Karpas-422 (cell line): ENCODE results near the gene TCFL5. TPM values are rescaled to one million over a fixed set of nuclear protein-coding genes. Genes with fewer than 3 reads are reported as not detected.

ENCODE experiments used
- DNase-seq: peaks from one replicate; pipeline ENCODE4 v3.0.0-alpha.2; 2015
- H2AFZ ChIP-seq: fragments of 200-600 bp; sonication (generic); 2 replicates; pipeline ENCODE4 v1.6.1; 2014; ENCODE audit warnings: antibody characterized with exemption, low read length, mixed read lengths
- H3K27ac ChIP-seq: fragments of 200-600 bp; sonication (generic); 2 replicates; pipeline ENCODE4 v1.5.1; 2014; ENCODE audit warnings: mild to moderate bottlenecking, low read length, moderate library complexity
- H3K27me3 ChIP-seq: fragments of 200-600 bp; sonication (generic); 2 replicates; pipeline ENCODE4 v1.6.1; 2014; ENCODE audit warnings: low read length, mixed read lengths
- H3K36me3 ChIP-seq: fragments of 200-600 bp; sonication (generic); 2 replicates; pipeline ENCODE4 v1.6.1; 2014; ENCODE audit warnings: low read length, mixed read lengths; ENCODE audit not compliant: insufficient read depth
- H3K4me1 ChIP-seq: fragments of 200-600 bp; sonication (generic); 2 replicates; pipeline ENCODE4 v1.6.1; 2014; ENCODE audit warnings: mild to moderate bottlenecking, low read length, mixed read lengths
- H3K4me2 ChIP-seq: fragments of 200-600 bp; sonication (generic); 2 replicates; pipeline ENCODE4 v1.6.1; 2014; ENCODE audit warnings: low read length, low read depth, mild to moderate bottlenecking; ENCODE audit not compliant: poor library complexity, severe bottlenecking
- H3K4me3 ChIP-seq: fragments of 200-600 bp; sonication (generic); 2 replicates; pipeline ENCODE4 v1.5.1; 2014; ENCODE audit warnings: mild to moderate bottlenecking, antibody characterized with exemption, low read length, mixed read lengths
- H3K79me2 ChIP-seq: fragments of 200-600 bp; sonication (generic); 2 replicates; pipeline ENCODE4 v1.6.1; 2014; ENCODE audit warnings: mild to moderate bottlenecking, low read length, mixed read lengths
- H3K9ac ChIP-seq: fragments of 200-600 bp; sonication (generic); 2 replicates; pipeline ENCODE4 v1.6.0; 2014; ENCODE audit warnings: low read length
- H3K9me2 ChIP-seq: fragments of 200-600 bp; sonication (generic), shearing (Covaris generic); replicated peaks from 2 replicates; pipeline ENCODE4 v1.6.0; 2014; ENCODE audit warnings: mild to moderate bottlenecking, low read length, moderate library complexity; ENCODE audit not compliant: insufficient read depth
- H3K9me3 ChIP-seq: fragments of 300-700, 200-600 bp; sonication (generic); 2 replicates; pipeline ENCODE4 v1.6.1; 2014; ENCODE audit warnings: low read length, mixed read lengths
- H4K20me1 ChIP-seq: fragments of 200-600 bp; sonication (generic); 2 replicates; pipeline ENCODE4 v1.6.1; 2014; ENCODE audit warnings: mild to moderate bottlenecking, antibody characterized with exemption, low read length, low read depth; ENCODE audit not compliant: insufficient read depth
- total RNA-seq: library from RNA; depleted of rRNA; stranded (reverse); fragments of >200 nt; shearing (Covaris generic); gene quantifications from 2 replicates; pipeline ENCODE4 v1.2.3, GENCODE V29; 2014; ENCODE audit warnings: low replicate concordance

The TCFL5 gene
- total RNA-seq, 1 experiment from 2014 or later, result 11.5 TPM

DNA sequence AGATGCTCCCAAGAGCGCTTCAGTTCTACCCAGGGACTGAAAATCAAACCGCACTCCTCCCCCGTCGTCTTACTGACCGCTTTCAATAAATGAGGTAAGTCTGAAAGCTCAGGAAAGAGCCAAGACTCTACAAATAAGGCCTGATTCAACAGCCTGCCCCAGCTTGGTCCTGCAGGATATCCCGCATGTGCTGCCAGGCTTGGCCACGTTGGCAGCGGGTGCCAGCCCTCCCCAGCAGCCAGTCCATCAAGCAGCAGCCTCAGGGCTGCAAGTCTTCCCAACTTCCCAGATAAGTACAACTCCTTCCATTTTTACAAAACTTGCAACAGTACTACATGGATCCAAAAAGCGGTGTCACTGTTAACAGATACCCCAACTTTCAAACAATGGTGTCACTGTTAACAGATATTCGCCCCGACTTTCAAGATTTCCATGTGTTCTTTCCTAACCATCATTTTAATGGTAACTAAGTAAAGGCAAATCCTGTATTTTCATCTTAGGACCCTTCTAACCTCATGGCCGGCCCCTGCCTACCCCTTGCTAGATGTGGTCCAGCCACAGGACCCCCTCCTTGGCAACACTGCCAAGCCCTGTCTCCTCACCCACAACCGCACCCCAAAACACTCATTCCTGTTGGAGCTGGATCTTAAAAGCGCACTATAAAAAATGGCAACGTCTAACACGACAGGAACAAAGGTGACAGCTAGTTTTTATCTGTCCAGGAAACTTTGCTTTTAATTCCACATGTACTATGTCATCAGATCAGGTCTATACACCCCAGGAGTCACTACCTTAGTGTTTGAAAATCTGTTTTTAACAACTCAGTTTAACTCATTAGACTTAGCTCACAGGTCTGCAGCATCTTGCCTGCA is 36.7 kb upstream of the TCFL5 start:
- Histone ChIP-seq H4K20me1 (no peaks in the 10 kb centered on the region), H3K4me2 (no peak overlapping the region), H2AFZ (no peak overlapping the region), H3K9me3 (no peaks in the 10 kb centered on the region), H3K27me3 (no peaks in the 10 kb centered on the region), H3K4me3 (no peak overlapping the region), H3K9me2 (no peaks in the 10 kb centered on the region), H3K79me2 (peaks cover 10% of the 10 kb centered on the region), H3K27ac (no peak overlapping the region), H3K36me3 (peaks cover 70% of the 10 kb centered on the region), H3K4me1 (peaks cover 24% of the 10 kb centered on the region), H3K9ac (no peak overlapping the region)
- no peak for DNase-seq

DNA sequence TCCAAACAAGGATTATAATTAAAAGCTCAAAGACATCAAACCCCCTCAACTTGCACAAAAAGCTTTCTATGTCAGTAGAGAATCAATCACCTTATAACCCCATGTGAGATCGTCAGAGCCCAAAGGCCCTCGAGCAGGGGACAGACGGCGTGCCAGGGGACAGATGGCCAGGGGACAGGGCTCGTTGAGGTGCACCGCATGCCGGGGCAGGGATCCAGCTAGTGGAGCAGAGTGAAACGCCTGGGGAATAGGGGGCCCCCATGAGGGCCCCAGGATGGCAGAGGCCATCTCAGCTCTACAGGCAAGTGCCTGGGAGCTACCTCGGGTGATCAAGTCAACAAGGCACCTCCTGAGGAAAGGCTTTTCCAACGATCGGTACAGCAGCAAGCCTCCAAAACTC is 36.0 kb upstream of the TCFL5 start:
- peaks cover 10% of the 10 kb centered on the region for H3K79me2 ChIP-seq
- no peaks in the 10 kb centered on the region for H3K27me3 ChIP-seq
- no peak for DNase-seq
- H3K27ac ChIP-seq, result no peak overlapping the region
- H3K9ac ChIP-seq, result no peak overlapping the region
- H3K9me3 ChIP-seq, result no peaks in the 10 kb centered on the region
- no peak overlapping the region for H3K4me3 ChIP-seq
- no peaks in the 10 kb centered on the region for H4K20me1 ChIP-seq
- H3K4me1 ChIP-seq, result peaks cover 24% of the 10 kb centered on the region
- H3K9me2 ChIP-seq, result no peaks in the 10 kb centered on the region
- H3K36me3 ChIP-seq, result peaks cover 71% of the 10 kb centered on the region
- no peak overlapping the region for H2AFZ ChIP-seq
- no peak overlapping the region for H3K4me2 ChIP-seq

DNA sequence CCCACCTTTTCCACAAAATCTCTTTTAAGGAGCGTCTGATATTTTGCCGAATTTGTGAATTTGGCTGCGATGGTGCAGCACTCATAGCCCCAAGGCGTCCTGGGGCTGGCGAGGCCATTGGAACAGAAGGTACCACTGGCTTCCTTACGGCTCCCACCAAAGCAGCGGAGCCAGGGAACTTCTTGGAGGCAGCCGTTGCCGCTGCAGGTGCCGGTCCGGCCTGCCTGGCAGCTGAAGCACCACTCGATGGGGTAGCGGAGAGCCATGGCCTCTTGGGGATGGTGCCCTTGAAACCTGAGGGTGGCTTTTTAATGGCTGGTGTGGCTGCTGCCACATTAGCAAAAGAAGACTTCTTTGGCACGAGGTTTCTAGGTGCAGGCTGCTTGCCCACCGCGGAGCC is 34.9 kb upstream of the TCFL5 start:
- no peak overlapping the region for H3K27ac ChIP-seq
- no peaks in the 10 kb centered on the region for H4K20me1 ChIP-seq
- H3K4me2 ChIP-seq, result no peak overlapping the region
- no peak overlapping the region for H3K4me3 ChIP-seq
- peaks cover 19% of the 10 kb centered on the region for H3K4me1 ChIP-seq
- no peak overlapping the region for H2AFZ ChIP-seq
- DNase-seq, result no peak
- H3K27me3 ChIP-seq, result no peaks in the 10 kb centered on the region
- H3K79me2 ChIP-seq, result peaks cover 10% of the 10 kb centered on the region
- peaks cover 74% of the 10 kb centered on the region; the same call in 1 of the 2 replicates for H3K36me3 ChIP-seq
- H3K9ac ChIP-seq, result no peak overlapping the region
- no peaks in the 10 kb centered on the region for H3K9me2 ChIP-seq
- no peaks in the 10 kb centered on the region for H3K9me3 ChIP-seq

- H3K9me3 ChIP-seq, result no peaks in the 10 kb centered on the region
- no peak overlapping the region for H3K9ac ChIP-seq
- DNase-seq, result no peak
- no peaks in the 10 kb centered on the region for H4K20me1 ChIP-seq
- H3K4me3 ChIP-seq, result no peak overlapping the region
- H3K27ac ChIP-seq, result no peak overlapping the region
- no peak overlapping the region for H3K4me2 ChIP-seq
- no peak overlapping the region for H2AFZ ChIP-seq
- no peaks in the 10 kb centered on the region for H3K9me2 ChIP-seq
- peaks cover 9% of the 10 kb centered on the region for H3K4me1 ChIP-seq
- H3K79me2 ChIP-seq, result peaks cover 10% of the 10 kb centered on the region
- H3K27me3 ChIP-seq, result no peaks in the 10 kb centered on the region
- peaks cover 79% of the 10 kb centered on the region; the same call in 1 of the 2 replicates for H3K36me3 ChIP-seq
These were observed 33.9 kb upstream of the TCFL5 start for GRCh38 chr20:62895539-62895938.

GRCh38 chr20:62894261-62894660 is 32.6 kb upstream of the TCFL5 start:
- H2AFZ ChIP-seq, result no peak overlapping the region
- H3K27me3 ChIP-seq, result no peaks in the 10 kb centered on the region
- peaks cover 7% of the 10 kb centered on the region; the same call in 1 of the 2 replicates for H3K79me2 ChIP-seq
- no peak for DNase-seq
- no peak overlapping the region for H3K4me3 ChIP-seq
- H3K4me2 ChIP-seq, result no peak overlapping the region
- no peak overlapping the region for H3K9ac ChIP-seq
- no peaks in the 10 kb centered on the region for H3K4me1 ChIP-seq
- peaks cover 71% of the 10 kb centered on the region; the same call in 1 of the 2 replicates for H3K36me3 ChIP-seq
- no peaks in the 10 kb centered on the region for H3K9me2 ChIP-seq
- H3K9me3 ChIP-seq, result no peaks in the 10 kb centered on the region
- no peak overlapping the region for H3K27ac ChIP-seq
- no peaks in the 10 kb centered on the region for H4K20me1 ChIP-seq

DNA sequence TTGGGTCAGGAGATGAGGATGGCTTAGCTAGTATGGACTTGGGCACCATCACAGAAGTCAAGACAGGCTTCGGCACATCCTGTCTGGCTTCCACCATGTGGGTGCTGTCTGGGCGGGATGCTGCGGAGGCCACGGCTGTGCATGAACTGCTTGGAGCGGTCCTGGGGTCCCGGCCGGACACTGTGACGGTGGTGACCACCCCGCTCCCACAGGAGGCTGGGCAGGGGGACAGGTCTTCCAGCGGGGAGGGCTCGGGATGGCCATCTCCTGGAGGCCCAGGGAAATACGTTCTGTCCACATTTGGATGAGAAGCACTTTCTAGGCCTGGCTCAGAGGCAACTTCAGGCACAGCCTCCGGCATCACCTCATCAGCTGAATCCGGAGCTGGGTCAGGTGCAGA is 32.1 kb upstream of the TCFL5 start:
- Histone ChIP-seq H3K4me2 (no peak overlapping the region), H3K9ac (no peak overlapping the region), H3K4me3 (no peak overlapping the region), H3K36me3 (peaks cover 68% of the 10 kb centered on the region; the same call in 1 of the 2 replicates), H3K9me3 (no peaks in the 10 kb centered on the region), H3K27me3 (no peaks in the 10 kb centered on the region), H3K9me2 (no peaks in the 10 kb centered on the region), H3K27ac (no peak overlapping the region), H3K79me2 (peaks cover 5% of the 10 kb centered on the region; the same call in 1 of the 2 replicates), H2AFZ (no peak overlapping the region), H3K4me1 (no peaks in the 10 kb centered on the region), H4K20me1 (no peaks in the 10 kb centered on the region)
- DNase-seq, result no peak

- H3K9me3 ChIP-seq, result no peaks in the 10 kb centered on the region
- peaks cover 73% of the 10 kb centered on the region; the same call in 1 of the 2 replicates for H3K36me3 ChIP-seq
- no peak overlapping the region for H3K4me2 ChIP-seq
- no peak overlapping the region for H3K4me3 ChIP-seq
- H3K79me2 ChIP-seq, result no peaks in the 10 kb centered on the region
- DNase-seq, result no peak
- no peak overlapping the region for H2AFZ ChIP-seq
- H3K27me3 ChIP-seq, result no peaks in the 10 kb centered on the region
- no peak overlapping the region for H3K9ac ChIP-seq
- H3K9me2 ChIP-seq, result no peaks in the 10 kb centered on the region
- H3K27ac ChIP-seq, result no peak overlapping the region
- no peaks in the 10 kb centered on the region for H4K20me1 ChIP-seq
- H3K4me1 ChIP-seq, result no peaks in the 10 kb centered on the region
These were observed 31.0 kb upstream of the TCFL5 start for GRCh38 chr20:62892348-62893304.

DNA sequence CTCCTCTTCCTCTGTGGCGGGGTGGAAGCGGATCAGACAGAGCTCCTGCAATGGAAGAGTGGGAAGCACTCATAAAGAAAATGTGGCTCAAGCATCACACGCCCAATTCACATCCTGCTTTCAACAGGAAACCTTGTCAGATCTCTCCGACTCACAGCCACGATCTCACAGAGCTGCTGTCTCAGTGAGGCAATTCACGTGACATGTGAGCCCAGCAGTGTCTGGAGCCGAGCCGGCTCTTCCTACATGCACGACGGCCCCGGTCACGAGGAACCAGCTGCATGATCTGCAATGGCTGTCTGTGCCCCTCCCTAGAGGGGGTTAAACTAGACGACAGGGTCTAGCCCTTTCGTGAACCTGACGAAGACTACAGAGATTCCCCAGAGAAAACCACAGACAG is 29.5 kb upstream of the TCFL5 start:
- Histone ChIP-seq H3K4me3 (no peak overlapping the region), H3K4me1 (no peaks in the 10 kb centered on the region)

More for the DNA sequence above, 29.5 kb upstream of the TCFL5 start:
- Histone ChIP-seq H3K27ac (no peak overlapping the region), H3K9me2 (no peaks in the 10 kb centered on the region), H2AFZ (no peak overlapping the region), H3K27me3 (no peaks in the 10 kb centered on the region), H3K4me2 (no peak overlapping the region), H3K9me3 (no peaks in the 10 kb centered on the region), H3K9ac (no peak overlapping the region), H3K36me3 (peaks cover 72% of the 10 kb centered on the region; the same call in 1 of the 2 replicates), H4K20me1 (no peaks in the 10 kb centered on the region), H3K79me2 (no peaks in the 10 kb centered on the region)
- DNase-seq, result no peak
